Peyer's patch (tissue), 4 donors: ENCODE measurements around the gene TTC4.

Experiments used
- POLR2A ChIP-seq, 2 donors: fragments of 450-650 bp; IDR thresholded peaks; one replicate each; pipeline ENCODE4 v1.5.1; 2017; ENCODE audit warnings: antibody characterized with exemption in 2 of 2, mild to moderate bottlenecking in 2 of 2, moderate library complexity in 2 of 2
- TF ChIP-seq, protein P1 (sequence below), 6 experiments: fragments of 450-650 bp in 4 of 6; fragments of 200-600 bp in 2 of 6; sonication (generic) in 1 of 6; IDR thresholded peaks; one replicate each; pipeline ENCODE4 v1.5.1; 2017 to 2019; ENCODE audit warnings: antibody characterized with exemption in 6 of 6, mild to moderate bottlenecking in 3 of 6, moderate library complexity in 1 of 6

DNA sequence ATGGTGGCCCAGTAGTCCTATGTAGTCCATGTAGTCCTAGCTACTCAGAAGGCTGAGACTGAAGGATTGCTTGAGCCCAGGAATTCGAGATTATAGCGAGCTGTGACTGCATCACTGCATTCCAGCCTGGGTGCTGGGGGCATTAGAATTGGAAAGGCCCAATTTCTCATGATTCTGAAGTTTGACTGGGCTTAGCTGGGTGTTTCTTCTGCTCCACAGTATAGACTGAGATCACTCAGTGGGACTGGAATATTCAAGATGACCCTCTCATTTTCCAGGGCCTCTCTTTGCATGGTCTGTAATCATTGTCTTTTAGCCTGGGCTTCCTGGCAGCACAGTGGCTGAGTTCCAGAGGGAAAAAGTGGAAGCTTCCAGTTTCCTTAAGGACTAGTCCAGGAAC is 47.9 kb upstream of the TTC4 start:
- TF ChIP-seq, protein P1, sequence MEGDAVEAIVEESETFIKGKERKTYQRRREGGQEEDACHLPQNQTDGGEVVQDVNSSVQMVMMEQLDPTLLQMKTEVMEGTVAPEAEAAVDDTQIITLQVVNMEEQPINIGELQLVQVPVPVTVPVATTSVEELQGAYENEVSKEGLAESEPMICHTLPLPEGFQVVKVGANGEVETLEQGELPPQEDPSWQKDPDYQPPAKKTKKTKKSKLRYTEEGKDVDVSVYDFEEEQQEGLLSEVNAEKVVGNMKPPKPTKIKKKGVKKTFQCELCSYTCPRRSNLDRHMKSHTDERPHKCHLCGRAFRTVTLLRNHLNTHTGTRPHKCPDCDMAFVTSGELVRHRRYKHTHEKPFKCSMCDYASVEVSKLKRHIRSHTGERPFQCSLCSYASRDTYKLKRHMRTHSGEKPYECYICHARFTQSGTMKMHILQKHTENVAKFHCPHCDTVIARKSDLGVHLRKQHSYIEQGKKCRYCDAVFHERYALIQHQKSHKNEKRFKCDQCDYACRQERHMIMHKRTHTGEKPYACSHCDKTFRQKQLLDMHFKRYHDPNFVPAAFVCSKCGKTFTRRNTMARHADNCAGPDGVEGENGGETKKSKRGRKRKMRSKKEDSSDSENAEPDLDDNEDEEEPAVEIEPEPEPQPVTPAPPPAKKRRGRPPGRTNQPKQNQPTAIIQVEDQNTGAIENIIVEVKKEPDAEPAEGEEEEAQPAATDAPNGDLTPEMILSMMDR (IDR thresholded peaks at IDR 0.05), result no peak
- TF ChIP-seq POLR2A (IDR thresholded peaks at IDR 0.05), result no peak
